PC-9 (cell line): Measurements from ENCODE around the gene CREB1.

Experiments
- CTCF ChIP-seq: fragments of 200-600 bp; sonication (generic); conservative IDR thresholded peaks from 2 replicates; pipeline ENCODE4 v1.6.1; 2017; ENCODE audit warnings: mixed run types, antibody characterized with exemption, mild to moderate bottlenecking, moderate library complexity
- EZH2 ChIP-seq: fragments of 200-600 bp; sonication (generic); IDR thresholded peaks from 2 replicates; pipeline ENCODE4 v1.8.0; 2017; ENCODE audit warnings: antibody characterized with exemption, low read depth

- TF ChIP-seq CTCF (no peak), EZH2 (no peak)
Observed at GRCh38 chr2:207491956-207492355, 37.8 kb upstream of the CREB1 start.
